MM.1S (cell line): ENCODE data around the gene IGSF9B.

ENCODE experiments used
- DNase-seq: peaks from one replicate; pipeline ENCODE4 v3.0.0-alpha.2; 2015
- H2AFZ ChIP-seq: fragments of 300-600 bp; sonication (generic); 2 replicates; pipeline ENCODE4 v1.6.0; 2016; ENCODE audit warnings: antibody characterized with exemption, low read length
- H3F3A ChIP-seq: fragments of 300-600 bp; sonication (generic); 2 replicates; pipeline ENCODE4 v1.6.1; 2016; ENCODE audit warnings: mild to moderate bottlenecking, antibody characterized with exemption, low read length, moderate library complexity, mixed read lengths; ENCODE audit not compliant: insufficient read depth
- H3K27ac ChIP-seq: fragments of 300-600 bp; sonication (generic); 2 replicates; pipeline ENCODE4 v1.5.1; 2016; ENCODE audit warnings: mild to moderate bottlenecking, low read length
- H3K27me3 ChIP-seq: fragments of 300-600 bp; sonication (generic); replicated peaks from 2 replicates; pipeline ENCODE4 v1.6.0; 2016; ENCODE audit warnings: low read length; ENCODE audit not compliant: insufficient read depth
- H3K36me3 ChIP-seq: fragments of 300-600 bp; sonication (generic); replicated peaks from 2 replicates; pipeline ENCODE4 v1.6.1; 2016; ENCODE audit warnings: mild to moderate bottlenecking, low read length, mixed read lengths; ENCODE audit not compliant: insufficient read depth
- H3K4me1 ChIP-seq: fragments of 300-600 bp; sonication (generic); 2 replicates; pipeline ENCODE4 v1.6.1; 2016; ENCODE audit warnings: low read length, mixed read lengths
- H3K4me2 ChIP-seq: fragments of 300-600 bp; sonication (generic); 2 replicates; pipeline ENCODE4 v1.6.0; 2016; ENCODE audit warnings: low read depth, low read length
- H3K4me3 ChIP-seq: fragments of 300-600 bp; sonication (generic); 2 replicates; pipeline ENCODE4 v1.5.1; 2016; ENCODE audit warnings: low read length, mixed read lengths
- H3K79me2 ChIP-seq: fragments of 300-600 bp; sonication (generic); 2 replicates; pipeline ENCODE4 v1.6.1; 2016; ENCODE audit warnings: mixed run types, low read length, mixed read lengths
- H3K9ac ChIP-seq: fragments of 300-600 bp; sonication (generic); 2 replicates; pipeline ENCODE4 v1.6.1; 2016; ENCODE audit warnings: low read length, mixed read lengths
- H3K9me2 ChIP-seq: fragments of 300-600 bp; sonication (generic); replicated peaks from 2 replicates; pipeline ENCODE4 v1.6.1; 2016; ENCODE audit warnings: mild to moderate bottlenecking, low read length, mixed read lengths; ENCODE audit not compliant: insufficient read depth
- H3K9me3 ChIP-seq: fragments of 300-600 bp; sonication (generic); replicated peaks from 2 replicates; pipeline ENCODE4 v1.6.1; 2016; ENCODE audit warnings: mild to moderate bottlenecking, low read length, mixed read lengths; ENCODE audit not compliant: insufficient read depth
- H4K20me1 ChIP-seq: fragments of 300-600 bp; sonication (generic); 2 replicates; pipeline ENCODE4 v1.6.1; 2016; ENCODE audit warnings: mild to moderate bottlenecking, low read length, moderate library complexity, mixed read lengths; ENCODE audit not compliant: insufficient read depth
- CTCF ChIP-seq: fragments of 300-600 bp; sonication (generic); IDR thresholded peaks from 2 replicates; pipeline ENCODE4 v1.5.1; 2016; ENCODE audit warnings: antibody characterized with exemption, low read length, mixed read lengths
- EZH2 ChIP-seq: fragments of 300-600 bp; sonication (generic); optimal IDR thresholded peaks from 2 replicates; pipeline ENCODE3; 2017; ENCODE audit warnings: low read depth, mild to moderate bottlenecking, antibody characterized with exemption, low read length, mixed read lengths
- EZH2phosphoT487 ChIP-seq: fragments of 300-600 bp; sonication (generic); IDR thresholded peaks from 2 replicates; pipeline ENCODE4 v1.6.1; 2018; ENCODE audit warnings: antibody characterized with exemption, low read length

The IGSF9B gene

GRCh38 chr11:133906241-133906640, 50.5 kb downstream of the IGSF9B start:
- no peak for DNase-seq
- H2AFZ ChIP-seq, result no peak overlapping the region
- H3F3A ChIP-seq, result no peaks in the 10 kb centered on the region
- no peak overlapping the region for H3K27ac ChIP-seq
- H3K4me2 ChIP-seq, result no peak overlapping the region
- no peaks in the 10 kb centered on the region for H3K27me3 ChIP-seq
- H3K79me2 ChIP-seq, result no peaks in the 10 kb centered on the region
- no peaks in the 10 kb centered on the region for H3K36me3 ChIP-seq
- no peaks in the 10 kb centered on the region for H3K9me2 ChIP-seq
- H3K4me3 ChIP-seq, result no peak overlapping the region
- H3K9me3 ChIP-seq, result no peaks in the 10 kb centered on the region
- H4K20me1 ChIP-seq, result no peaks in the 10 kb centered on the region
- no peak overlapping the region for H3K9ac ChIP-seq
- no peak for TF ChIP-seq CTCF
- no peak for TF ChIP-seq EZH2
- no peak for TF ChIP-seq EZH2phosphoT487
- H3K4me1 ChIP-seq, result no peaks in the 10 kb centered on the region

DNA sequence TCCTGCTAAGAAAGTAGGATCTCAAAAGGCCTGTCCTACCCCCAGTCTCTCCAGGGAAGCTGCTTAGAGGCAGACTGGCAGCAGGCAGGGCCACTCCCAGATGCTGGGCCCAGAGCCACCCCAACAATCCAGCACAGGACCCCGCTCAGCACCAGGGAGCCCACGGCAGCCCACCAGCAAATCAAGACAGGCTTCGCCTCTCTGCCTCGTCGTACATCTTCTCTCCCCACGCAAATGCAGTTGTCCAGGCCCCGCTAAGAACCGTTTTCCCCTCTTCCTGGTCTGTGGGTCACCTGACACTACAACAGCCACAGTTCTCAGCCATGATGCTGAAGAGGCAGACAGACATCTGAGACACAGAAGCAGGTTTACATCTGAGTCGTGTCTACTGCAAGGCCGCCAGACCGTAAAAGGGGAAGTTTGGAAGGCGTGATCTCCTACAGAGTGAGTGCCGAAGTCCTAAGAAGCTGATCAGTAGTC, 51.1 kb downstream of the IGSF9B start:
- Histone ChIP-seq H3K27me3 (no peaks in the 10 kb centered on the region), H3K79me2 (no peaks in the 10 kb centered on the region), H3K9me2 (no peaks in the 10 kb centered on the region), H3K9me3 (no peaks in the 10 kb centered on the region), H3K4me2 (no peak overlapping the region), H3F3A (no peaks in the 10 kb centered on the region), H3K4me3 (no peak overlapping the region), H2AFZ (no peak overlapping the region), H3K4me1 (no peaks in the 10 kb centered on the region), H3K27ac (no peak overlapping the region), H4K20me1 (no peaks in the 10 kb centered on the region), H3K9ac (no peak overlapping the region), H3K36me3 (no peaks in the 10 kb centered on the region)
- DNase-seq, result no peak
- TF ChIP-seq EZH2, result no peak
- no peak for TF ChIP-seq EZH2phosphoT487

DNA sequence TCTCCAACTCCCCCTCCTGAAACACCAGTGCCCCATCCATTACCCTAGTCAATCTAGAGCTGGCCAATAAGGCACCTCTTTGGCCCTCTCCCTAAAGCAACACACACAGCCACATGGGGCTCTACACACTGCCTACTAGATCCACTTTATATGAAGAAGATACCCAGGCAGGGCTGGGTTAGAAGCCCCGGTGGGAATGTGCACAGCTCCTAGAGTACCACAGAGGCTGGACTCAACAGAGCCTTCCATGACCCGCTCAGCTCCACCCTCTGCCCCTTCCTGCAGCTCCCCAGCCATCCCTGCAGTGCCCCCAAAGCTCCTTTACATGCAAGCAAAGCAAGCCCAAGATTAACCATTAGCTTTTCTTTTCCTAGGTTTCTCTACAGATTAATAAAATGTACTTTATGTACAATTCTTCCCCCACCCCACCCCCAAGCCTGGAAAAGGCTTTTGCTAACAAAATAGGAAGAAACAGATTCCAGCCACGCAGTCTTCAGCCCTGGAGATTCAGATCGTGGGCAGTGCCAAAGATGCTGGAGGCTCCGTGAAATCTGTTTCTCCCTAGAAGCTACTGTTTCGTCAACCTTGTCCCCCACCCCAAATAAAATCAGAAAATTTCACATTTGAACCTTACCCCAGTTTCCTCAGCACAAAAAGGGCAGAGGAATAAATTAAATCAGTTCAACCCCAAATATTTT, 51.8 kb downstream of the IGSF9B start:
- Histone ChIP-seq H3K79me2 (no peaks in the 10 kb centered on the region), H3K9me2 (no peaks in the 10 kb centered on the region), H3K27ac (no peak overlapping the region), H3K4me2 (no peak overlapping the region), H3K36me3 (no peaks in the 10 kb centered on the region), H4K20me1 (no peaks in the 10 kb centered on the region), H2AFZ (no peak overlapping the region), H3K4me3 (no peak overlapping the region), H3F3A (no peaks in the 10 kb centered on the region), H3K9ac (no peak overlapping the region), H3K4me1 (no peaks in the 10 kb centered on the region), H3K27me3 (no peaks in the 10 kb centered on the region), H3K9me3 (no peaks in the 10 kb centered on the region)
- TF ChIP-seq CTCF, result no peak
- no peak for TF ChIP-seq EZH2phosphoT487
- TF ChIP-seq EZH2, result no peak
- no peak for DNase-seq
